Mammary epithelial cell (primary cell): ENCODE results near the gene SCIN.

ENCODE experiments used
- CTCF ChIP-seq, 2 donors: IDR thresholded peaks in 1 of 2; conservative IDR thresholded peaks in 1 of 2; 2 replicates each; pipeline ENCODE4 v1.5.1; 2011 to 2012; ENCODE audit warnings: inconsistent platforms in 2 of 2, low read length in 2 of 2, mild to moderate bottlenecking in 2 of 2, control low read depth in 1 of 2, low read depth in 1 of 2; ENCODE audit not compliant: insufficient read depth in 1 of 2; ENCODE audit errors: extremely low read depth in 1 of 2
- EZH2 ChIP-seq: IDR thresholded peaks from 2 replicates; pipeline ENCODE4 v1.6.1; 2012; ENCODE audit warnings: low read length, inconsistent platforms, borderline replicate concordance

DNA sequence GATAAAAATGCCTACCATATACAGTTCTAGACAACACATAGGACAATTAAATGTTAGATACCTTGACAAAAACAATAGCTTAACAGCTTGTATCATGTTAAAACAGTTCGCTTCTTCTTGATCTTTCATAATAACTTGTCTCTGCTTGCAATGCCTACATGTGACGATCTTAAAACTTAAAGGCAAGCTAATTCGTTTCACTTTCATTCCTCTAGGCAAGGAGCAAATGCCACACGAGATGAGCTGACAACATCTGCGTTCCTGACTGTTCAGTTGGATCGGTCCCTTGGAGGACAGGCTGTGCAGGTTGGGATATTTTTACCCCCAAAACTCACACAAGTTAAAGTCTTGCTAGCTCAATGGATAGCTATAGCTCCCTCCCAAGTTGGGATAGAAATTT, 65.3 kb downstream of the SCIN start:
- TF ChIP-seq CTCF (conservative IDR thresholded peaks at IDR 0.05 in 1 of 2, IDR thresholded peaks at IDR 0.05 in 1 of 2; ENCODE audit: extremely low read depth in 1 of 2, insufficient read depth in 1 of 2, low read depth in 1 of 2, low read length in 2 of 2) (no peak), EZH2 (no peak)
